Spleen (tissue), 11 donors: ENCODE data around the gene HTR4. TPM values are rescaled to one million over a fixed set of nuclear protein-coding genes. Genes with fewer than 3 reads are reported as not detected.

Source experiments
- DNase-seq: peaks from one replicate; pipeline ENCODE4 v3.0.0-alpha.2; 2020
- H3K27ac ChIP-seq, 8 donors: fragments of 200-600 bp; sonication (generic) in 7 of 8; 1 replicate in 4 of 8; 2 replicates in 4 of 8; pipeline versions ENCODE4 v1.5.0 to v1.8.0; 2016 to 2021; ENCODE audit warnings: inconsistent platforms in 4 of 8, mild to moderate bottlenecking in 4 of 8, moderate library complexity in 1 of 8
- H3K27me3 ChIP-seq, 7 donors: fragments of 200-600 bp; sonication (generic) in 6 of 7; replicated peaks in 1 of 7; 1 replicate in 4 of 7; 2 replicates in 3 of 7; pipeline versions ENCODE4 v1.5.0 to v1.8.0; 2016 to 2021; ENCODE audit warnings: inconsistent platforms in 3 of 7, mild to moderate bottlenecking in 1 of 7
- H3K36me3 ChIP-seq, 6 donors: fragments of 200-600 bp; sonication (generic) in 5 of 6; 1 replicate in 4 of 6; 2 replicates in 2 of 6; pipeline versions ENCODE4 v1.5.0 to v1.8.0; 2016 to 2021; ENCODE audit warnings: inconsistent platforms in 2 of 6
- H3K4me1 ChIP-seq, 6 donors: fragments of 200-600 bp; sonication (generic) in 5 of 6; 1 replicate in 3 of 6; 2 replicates in 3 of 6; pipeline versions ENCODE4 v1.5.0 to v1.8.0; 2016 to 2021; ENCODE audit warnings: inconsistent platforms in 3 of 6
- H3K4me3 ChIP-seq, 8 donors: fragments of 200-600 bp; sonication (generic) in 7 of 8; 1 replicate in 4 of 8; 2 replicates in 4 of 8; pipeline versions ENCODE4 v1.5.0 to v1.8.0; 2016 to 2021; ENCODE audit warnings: inconsistent platforms in 4 of 8, mild to moderate bottlenecking in 4 of 8, moderate library complexity in 2 of 8
- H3K9me3 ChIP-seq, 8 donors: fragments of 200-600 bp; sonication (generic) in 7 of 8; 1 replicate in 4 of 8; 2 replicates in 4 of 8; pipeline versions ENCODE4 v1.5.0 to v1.8.0; 2016 to 2021; ENCODE audit warnings: inconsistent platforms in 4 of 8
- CTCF ChIP-seq, 11 experiments: fragments of 200-600 bp in 7 of 11; fragments of 450-650 bp in 4 of 11; sonication (generic) in 4 of 11; IDR thresholded peaks in 8 of 11; conservative IDR thresholded peaks in 3 of 11; 1 replicate in 7 of 11; 2 replicates in 4 of 11; pipeline versions ENCODE4 v1.4.0 to v1.8.0; 2016 to 2021; ENCODE audit warnings: antibody characterized with exemption in 11 of 11, inconsistent platforms in 4 of 11, mild to moderate bottlenecking in 1 of 11
- POLR2A ChIP-seq, 3 donors: fragments of 450-650 bp; IDR thresholded peaks; one replicate each; pipeline ENCODE4 v1.5.1; 2017; ENCODE audit warnings: antibody characterized with exemption in 3 of 3, mild to moderate bottlenecking in 1 of 3
- POLR2AphosphoS5 ChIP-seq, 3 donors: sonication (generic); formaldehyde crosslinking; IDR thresholded peaks; one replicate each; pipeline ENCODE4 v1.5.1; 2017; ENCODE audit warnings: antibody characterized with exemption in 3 of 3
- WGBS, 5 donors: extraction: QIAGEN DNeasy Blood & Tissue Kit in 3 of 5; methylation state at CpG; one replicate each; pipeline versions ENCODE4 v1.1.5 to v1.1.7; 2013 to 2018; 5-methylcytosine and 5-hydroxymethylcytosine counted together
- intact Hi-C: fragments of 100-400 bp; cut with DNase I; formaldehyde crosslinking; loops from one replicate; pipeline ENCODE4 v1.15.0; 2023; ENCODE audit warnings: low total_unique reads
- polyA plus RNA-seq, 3 donors: library from polyadenylated mRNA; stranded (reverse); fragments of 200-250 nt; gene quantifications; one replicate each; pipeline ENCODE4 v1.2.1, GENCODE V29; 2013
- total RNA-seq, 7 donors: library from RNA; depleted of rRNA in 3 of 7; stranded (reverse); fragments of >200 nt in 3 of 7; fragmentation: NEBNext Ultra II Directional in 4 of 7; extraction: Animal tissue kit (Norgen Biotek cat#: 25700) in 4 of 7; gene quantifications; one replicate each; pipeline versions ENCODE4 v1.1.0 to v1.2.1, GENCODE V29; 2016 to 2021
- donor health status: healthy with polysubstance abuse.
- donor health status: DM: no; HTN: no; CAD: no; lungs with moderate emphysema.
- donor health status: DM: no; HTN: no; CAD: no.
- donor health status: Bipolar disorder and iron deficiency.
- donor health status: healthy.
- donor health status: DM: no; HTN: no; CAD: no.
- donor health status: DM: yes; HTN: yes; CAD: no.

HTR4 gene
- total and polyA plus RNA-seq, 10 donors: 0.03 to 0.79 (median 0.41) TPM; not detected in 5

GRCh38 chr5:148688787-148689186, 34.5 kb upstream of the HTR4 start:
- intact Hi-C loops: no loop called here
- no peaks in the 10 kb centered on the region for H3K4me1 ChIP-seq
- H3K27ac ChIP-seq: no peak overlapping the region
- no peak overlapping the region for H3K4me3 ChIP-seq
- TF ChIP-seq POLR2AphosphoS5 (IDR thresholded peaks at IDR 0.05) (no peak), POLR2A (IDR thresholded peaks at IDR 0.05) (no peak)
- no peak for DNase-seq
- peaks cover 0 to 3% (median 0%) of the 10 kb centered on the region in 7 donors for H3K27me3 ChIP-seq
- H3K9me3 ChIP-seq: peaks cover 7 to 38% (median 23%) of the 10 kb centered on the region in 8 donors
- H3K36me3 ChIP-seq: no peaks in the 10 kb centered on the region

- no peak overlapping the region for H3K4me3 ChIP-seq
- no peak overlapping the region for H3K27ac ChIP-seq
- intact Hi-C loops: no loop called here
- WGBS, 5 donors: 89 to 95% (median 90%) methylated on average over 2 of the region's 2 CpGs
- no peaks in the 10 kb centered on the region for H3K4me1 ChIP-seq
- TF ChIP-seq CTCF (IDR thresholded peaks at IDR 0.05 in 8 of 11, conservative IDR thresholded peaks at IDR 0.05 in 3 of 11) (no peak), POLR2AphosphoS5 (IDR thresholded peaks at IDR 0.05) (no peak), POLR2A (IDR thresholded peaks at IDR 0.05) (no peak)
- H3K36me3 ChIP-seq: no peaks in the 10 kb centered on the region
- no peak for DNase-seq
- H3K27me3 ChIP-seq: peaks cover 0 to 3% (median 0%) of the 10 kb centered on the region in 7 donors
- peaks cover 7 to 38% (median 23%) of the 10 kb centered on the region in 8 donors for H3K9me3 ChIP-seq
These were observed 33.5 kb upstream of the HTR4 start for GRCh38 chr5:148687871-148688270.

- 44 to 58% (median 56%) methylated on average over 3 of the region's 3 CpGs for WGBS, 5 donors
- H3K27me3 ChIP-seq: peaks cover 0 to 3% (median 0%) of the 10 kb centered on the region in 7 donors
- DNase-seq: no peak
- TF ChIP-seq POLR2A (IDR thresholded peaks at IDR 0.05) (no peak), CTCF (IDR thresholded peaks at IDR 0.05 in 8 of 11, conservative IDR thresholded peaks at IDR 0.05 in 3 of 11) (no peak), POLR2AphosphoS5 (IDR thresholded peaks at IDR 0.05) (no peak)
- no peak overlapping the region for H3K4me3 ChIP-seq
- H3K4me1 ChIP-seq: no peaks in the 10 kb centered on the region
- intact Hi-C loops: no loop called here
- H3K36me3 ChIP-seq: no peaks in the 10 kb centered on the region
- peaks cover 7 to 38% (median 23%) of the 10 kb centered on the region in 8 donors for H3K9me3 ChIP-seq
- H3K27ac ChIP-seq: no peak overlapping the region
These were observed 33.1 kb upstream of the HTR4 start for GRCh38 chr5:148687427-148687826.

GRCh38 chr5:148686660-148687059, 32.3 kb upstream of the HTR4 start:
- Histone ChIP-seq H3K9me3 (peaks cover 7 to 38% (median 23%) of the 10 kb centered on the region in 8 donors), H3K4me1 (no peaks in the 10 kb centered on the region), H3K36me3 (no peaks in the 10 kb centered on the region), H3K27ac (no peak overlapping the region), H3K4me3 (no peak overlapping the region), H3K27me3 (peaks cover 0 to 3% (median 0%) of the 10 kb centered on the region in 7 donors)
- TF ChIP-seq POLR2AphosphoS5 (IDR thresholded peaks at IDR 0.05) (no peak), CTCF (IDR thresholded peaks at IDR 0.05 in 8 of 11, conservative IDR thresholded peaks at IDR 0.05 in 3 of 11) (no peak), POLR2A (IDR thresholded peaks at IDR 0.05) (no peak)
- intact Hi-C loops: no loop called here
- DNase-seq: no peak
